Hematopoietic multipotent progenitor cell treated with erythropoietin and hydrocortisone succinate and interleukin-3 and kit ligand, for 6 days (in vitro differentiated cells): ENCODE measurements around the gene PLEKHF1.
"Not testable (repeated sequence)": the region's sequence is repeated elsewhere in the genome, so short reads cannot be mapped to it uniquely, and the experiment has no call there.

Experiments used
- DNase-seq: peaks from one replicate; pipeline ENCODE4 v3.0.0-alpha.2; 2015

Gene PLEKHF1

GRCh38 chr19:29665826-29666577 is 741 bp downstream of the PLEKHF1 start:
- DNase-seq: no peak

- no peak for DNase-seq
Observed at GRCh38 chr19:29666578-29667386, 1.5 kb downstream of the PLEKHF1 start.

- DNase-seq: no peak
Observed at GRCh38 chr19:29667387-29667783, 2.1 kb downstream of the PLEKHF1 start.

GRCh38 chr19:29667901-29668341 is 2.7 kb downstream of the PLEKHF1 start:
- DNase-seq: no peak

DNA sequence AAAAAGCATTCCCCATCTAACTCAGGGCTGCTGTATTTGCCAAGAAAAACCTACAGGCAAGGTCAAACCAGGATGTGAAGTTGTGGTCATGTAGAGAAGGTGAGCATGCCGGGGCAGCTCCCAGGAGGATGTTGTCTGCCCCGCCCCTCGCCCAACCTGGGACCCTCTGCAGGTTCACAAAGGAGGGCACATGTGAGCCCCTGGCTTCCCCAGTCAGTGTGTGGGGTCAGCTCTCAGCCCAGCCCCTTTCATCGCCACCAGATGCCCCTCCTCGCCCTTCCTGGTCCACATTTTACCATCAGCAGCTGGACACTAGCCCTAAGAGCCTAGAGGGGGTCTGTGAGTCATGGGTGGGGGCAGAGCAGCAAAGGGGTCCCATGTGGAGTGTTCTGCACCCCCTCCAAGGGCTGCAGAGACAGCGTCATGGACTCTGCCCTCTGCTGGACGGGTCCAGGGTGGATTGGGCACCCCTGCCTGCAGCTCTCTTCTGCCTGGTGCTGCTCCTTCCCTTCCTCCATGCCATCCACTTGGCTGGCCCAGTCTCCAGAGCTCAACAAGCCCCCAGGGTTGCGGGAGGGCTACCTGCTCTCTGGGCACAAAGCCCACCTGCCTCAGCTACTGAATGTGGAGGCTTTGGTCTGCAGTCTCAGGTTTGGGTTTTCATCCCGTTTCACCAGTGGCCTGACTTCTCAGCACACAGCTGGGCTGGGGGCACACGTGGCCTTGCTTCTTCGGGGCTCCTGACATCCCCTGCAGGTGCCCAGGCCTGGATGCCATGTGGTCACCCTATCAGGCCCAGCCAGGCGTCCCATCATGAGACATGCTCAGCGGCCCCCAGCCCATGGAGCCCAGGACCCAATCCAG is 3.7 kb downstream of the PLEKHF1 start:
- no peak for DNase-seq

- DNase-seq: no peak
Observed at GRCh38 chr19:29670255-29670654, 5.0 kb downstream of the PLEKHF1 start.

DNA sequence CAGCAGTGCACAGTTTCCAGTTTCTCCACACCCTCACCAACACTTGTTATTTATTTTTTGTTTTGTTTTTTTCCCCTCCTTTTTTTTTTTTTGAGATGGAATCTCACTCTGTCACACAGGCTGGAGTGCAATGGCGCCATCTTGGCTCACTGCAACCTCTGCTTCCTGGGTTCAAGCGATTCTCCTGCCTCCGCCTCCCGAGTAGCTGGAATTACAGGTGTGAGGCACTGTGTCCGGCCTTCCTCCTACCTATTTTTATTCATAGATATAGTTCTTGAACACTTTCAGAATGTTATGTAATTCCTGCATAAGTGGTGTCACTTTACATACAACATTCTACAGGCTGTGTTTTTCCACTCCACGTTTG is 5.7 kb downstream of the PLEKHF1 start:
- DNase-seq: not testable (repeated sequence)

DNA sequence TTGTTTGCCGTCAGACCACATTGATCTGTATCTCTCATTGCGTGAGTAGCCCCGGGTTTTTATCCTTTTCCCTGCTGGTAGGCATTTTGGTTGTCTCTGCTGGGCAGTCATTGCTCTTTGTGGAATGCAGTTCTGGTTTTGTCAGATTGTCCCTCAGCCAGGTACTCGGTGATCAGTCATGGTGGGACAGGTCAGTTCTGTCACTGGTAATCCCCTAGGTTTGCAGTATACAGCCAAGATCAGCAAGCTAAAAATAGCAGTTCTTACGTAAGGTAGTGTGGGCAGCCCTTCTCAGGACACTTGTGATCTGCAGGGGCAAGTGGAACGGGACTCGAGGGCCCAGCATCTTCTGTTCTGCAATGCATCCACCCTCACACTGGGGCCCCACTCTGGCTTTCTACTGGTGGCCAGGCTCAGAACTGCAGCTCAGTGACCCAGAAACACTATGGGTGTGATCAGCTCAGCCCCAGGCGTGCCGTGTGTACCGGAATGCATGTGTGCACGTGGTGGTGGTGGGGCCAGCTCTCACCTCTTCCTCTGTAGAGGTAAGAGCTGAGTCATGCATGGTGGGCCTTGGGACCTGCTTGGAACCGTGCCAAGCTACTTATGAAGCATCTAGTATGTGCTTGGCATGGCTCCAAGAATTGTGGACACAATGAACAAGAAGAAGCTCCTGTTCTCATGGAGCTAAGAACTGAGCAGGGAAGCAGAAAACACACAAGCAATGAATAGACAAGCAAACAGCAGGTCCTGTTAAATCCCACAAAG is 6.3 kb downstream of the PLEKHF1 start:
- DNase-seq: peak; percentile 76

GRCh38 chr19:29672319-29672932 is 7.2 kb downstream of the PLEKHF1 start:
- no peak for DNase-seq

- DNase-seq: no peak
Observed at GRCh38 chr19:29672933-29673336, 7.7 kb downstream of the PLEKHF1 start.

DNA sequence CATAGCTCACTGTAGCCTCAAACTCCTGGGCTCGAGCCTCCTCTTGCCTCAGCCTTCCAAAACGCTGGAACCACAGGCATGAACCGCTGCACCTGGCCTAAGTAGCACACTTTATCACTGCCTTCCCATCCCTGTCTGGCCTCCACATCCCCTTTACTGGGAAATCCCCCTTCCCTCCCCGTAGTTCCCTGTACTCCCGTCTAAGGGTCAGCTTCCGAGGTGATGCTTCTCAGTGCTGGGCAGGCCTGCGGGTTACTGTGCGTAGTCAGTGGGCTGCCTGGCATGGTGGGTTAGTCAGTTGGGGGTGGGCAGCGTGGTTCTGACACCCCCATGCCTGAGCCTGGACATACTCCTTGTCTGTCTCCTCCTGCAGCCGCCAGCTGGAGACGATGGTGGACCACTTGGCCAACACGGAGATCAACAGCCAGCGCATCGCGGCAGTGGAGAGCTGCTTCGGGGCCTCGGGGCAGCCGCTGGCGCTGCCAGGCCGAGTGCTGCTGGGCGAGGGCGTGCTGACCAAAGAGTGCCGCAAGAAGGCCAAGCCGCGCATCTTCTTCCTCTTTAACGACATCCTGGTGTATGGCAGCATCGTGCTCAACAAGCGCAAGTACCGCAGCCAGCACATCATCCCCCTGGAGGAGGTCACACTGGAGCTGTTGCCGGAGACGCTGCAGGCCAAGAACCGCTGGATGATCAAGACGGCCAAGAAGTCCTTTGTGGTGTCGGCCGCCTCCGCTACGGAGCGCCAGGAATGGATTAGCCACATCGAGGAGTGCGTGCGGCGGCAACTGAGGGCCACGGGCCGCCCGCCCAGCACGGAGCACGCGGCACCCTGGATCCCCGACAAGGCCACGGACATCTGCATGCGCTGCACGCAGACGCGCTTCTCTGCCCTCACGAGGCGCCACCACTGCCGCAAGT is 8.4 kb downstream of the PLEKHF1 start:
- DNase-seq: no peak

DNA sequence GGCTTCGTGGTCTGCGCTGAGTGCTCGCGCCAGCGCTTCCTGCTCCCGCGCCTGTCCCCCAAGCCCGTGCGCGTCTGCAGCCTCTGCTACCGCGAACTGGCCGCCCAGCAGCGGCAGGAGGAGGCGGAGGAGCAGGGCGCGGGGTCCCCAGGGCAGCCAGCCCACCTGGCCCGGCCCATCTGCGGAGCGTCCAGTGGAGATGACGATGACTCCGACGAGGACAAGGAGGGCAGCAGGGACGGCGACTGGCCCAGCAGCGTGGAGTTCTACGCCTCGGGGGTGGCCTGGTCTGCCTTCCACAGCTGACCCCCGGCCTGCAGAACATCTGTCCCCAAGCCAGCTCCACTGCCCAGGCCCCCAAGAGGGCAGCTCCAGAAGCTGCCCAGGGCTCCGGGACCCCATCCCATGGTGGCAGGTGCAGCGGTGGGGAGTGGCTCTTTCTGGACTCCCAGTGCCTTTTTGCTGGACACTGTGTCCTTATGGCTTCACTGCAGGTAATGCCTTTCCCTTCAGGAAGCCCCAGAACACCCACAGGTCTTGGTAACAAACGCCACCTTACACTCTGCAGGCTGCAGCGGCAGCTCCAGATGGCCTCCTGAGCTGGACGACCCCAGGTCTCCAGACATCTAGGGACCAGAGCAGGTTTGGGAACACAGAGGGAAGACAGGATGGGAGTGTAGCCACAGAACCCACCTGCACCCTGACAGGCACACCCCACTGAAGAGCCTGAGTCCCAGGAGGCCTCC is 9.3 kb downstream of the PLEKHF1 start:
- no peak for DNase-seq

DNA sequence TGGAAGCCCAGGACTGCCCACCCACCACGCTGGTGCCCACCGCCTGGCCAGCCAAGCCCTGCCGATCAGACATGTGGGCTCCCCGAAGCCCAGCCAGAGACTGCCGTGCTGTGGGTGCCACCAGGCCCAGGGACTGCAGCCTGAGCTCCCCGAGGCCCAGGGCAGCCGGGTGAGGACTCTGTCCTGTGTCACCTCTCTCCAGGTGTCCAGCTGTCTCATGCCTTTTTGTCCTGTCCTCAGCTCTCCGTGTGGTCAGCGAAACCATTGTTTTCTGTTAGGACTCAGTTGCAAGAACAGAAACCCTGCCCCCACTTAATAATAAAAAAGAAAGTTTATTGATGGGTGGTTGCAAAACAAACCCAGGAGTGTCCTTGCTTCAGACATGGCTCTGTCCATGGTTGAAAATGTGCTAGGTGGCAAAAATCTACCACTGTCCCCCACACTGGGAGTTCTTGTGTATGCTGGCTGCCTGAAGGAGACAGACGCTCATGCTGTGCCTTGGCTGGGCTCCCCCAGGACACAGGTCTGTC is 9.9 kb downstream of the PLEKHF1 start:
- DNase-seq: no peak

- DNase-seq: no peak
Observed at GRCh38 chr19:29675650-29676186, 10.5 kb downstream of the PLEKHF1 start.

DNA sequence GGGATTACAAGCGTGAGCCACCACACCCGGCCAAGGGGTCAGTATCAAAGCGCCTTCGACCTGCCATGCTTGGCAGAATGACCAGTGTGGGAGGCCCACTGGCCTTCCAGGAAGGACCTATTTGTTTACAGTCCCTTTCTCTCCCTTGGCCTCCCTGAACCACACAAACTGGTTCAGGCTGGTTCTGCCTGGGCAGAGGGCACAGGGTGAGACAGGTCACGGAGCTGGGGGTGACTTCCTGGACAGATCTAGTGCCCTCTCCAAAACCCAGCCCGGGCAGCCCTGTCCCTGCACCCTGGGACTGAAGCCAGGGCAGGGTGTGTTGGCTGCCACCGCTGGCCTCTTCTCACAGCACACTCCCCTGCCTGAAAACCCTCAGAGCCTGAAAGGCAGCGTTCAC is 11.3 kb downstream of the PLEKHF1 start:
- no peak for DNase-seq

DNA sequence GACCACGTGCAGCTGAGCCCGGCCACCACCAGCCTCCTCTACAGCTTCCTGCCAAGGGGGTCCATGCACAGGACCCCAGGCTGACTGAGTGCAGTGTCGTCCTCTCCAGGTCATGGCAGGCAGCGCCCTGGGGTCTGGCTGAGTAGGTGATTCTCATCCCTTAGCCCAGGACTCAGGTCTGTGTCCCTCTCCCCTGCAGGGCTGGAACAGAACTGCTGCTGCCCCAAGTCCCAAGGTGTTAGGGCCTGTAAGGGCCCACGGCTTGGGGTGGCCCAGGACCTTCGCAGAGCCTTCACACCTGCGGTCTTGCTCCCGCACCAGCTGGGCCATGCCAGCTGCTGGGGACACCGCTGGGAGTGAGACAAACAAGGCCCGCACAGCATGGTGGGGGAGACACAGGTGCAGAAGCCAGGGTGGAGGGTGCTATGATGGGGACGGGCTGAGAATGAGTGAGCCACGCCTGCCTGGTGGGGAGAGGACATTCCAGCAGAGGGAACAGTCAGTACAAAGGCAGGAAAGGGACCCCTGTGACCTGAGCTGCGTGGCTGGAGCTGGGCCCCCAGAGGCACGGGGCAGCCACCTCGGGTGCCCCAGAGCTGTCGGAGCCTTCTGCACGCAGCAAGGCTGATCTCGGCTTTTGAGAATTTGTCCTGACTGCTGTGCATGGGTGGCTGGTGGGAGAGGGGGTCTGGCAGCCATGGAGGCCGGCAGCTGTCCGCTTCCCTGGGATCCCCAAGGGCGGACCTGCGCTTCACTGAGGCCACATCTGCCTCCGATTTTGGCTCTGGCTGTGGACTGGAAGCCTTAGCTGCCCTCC is 11.9 kb downstream of the PLEKHF1 start:
- no peak for DNase-seq

DNA sequence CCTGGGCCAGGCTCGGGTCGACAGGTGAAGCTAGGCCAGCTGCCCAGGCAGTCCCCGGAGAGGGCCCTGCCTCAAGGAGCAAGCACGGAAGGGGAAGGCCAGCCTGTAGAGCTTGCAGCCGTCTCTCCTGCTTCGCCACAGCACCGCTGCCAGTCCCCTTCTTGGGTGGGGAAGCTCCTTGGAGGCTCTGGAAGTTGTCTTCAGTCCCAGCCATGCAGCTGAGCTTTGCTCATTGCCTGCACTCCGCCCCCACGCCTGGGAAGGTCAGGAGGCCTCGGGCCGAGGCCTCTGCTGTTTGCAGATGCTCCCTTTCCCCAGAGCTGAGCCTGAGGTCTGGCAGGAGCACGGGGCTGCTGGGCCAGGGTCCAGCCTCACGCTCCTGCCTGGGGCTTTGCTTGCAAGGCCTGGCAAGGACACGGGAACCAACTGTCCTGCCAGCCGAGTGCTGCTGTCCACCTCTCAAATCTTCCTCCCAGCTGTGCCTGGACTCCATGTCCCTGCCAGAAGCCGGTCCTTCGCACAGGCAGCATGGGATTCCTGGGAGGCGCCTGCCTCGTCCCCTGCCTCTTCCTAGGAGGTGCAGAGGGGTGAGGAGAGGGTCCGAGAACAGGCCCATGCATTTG is 13.3 kb downstream of the PLEKHF1 start:
- DNase-seq: no peak

GRCh38 chr19:29679598-29680210 is 14.4 kb downstream of the PLEKHF1 start:
- no peak for DNase-seq
